AML-193 (cell line): ENCODE results near the gene CABLES1.
"Not testable (repeated sequence)": the region's sequence is repeated elsewhere in the genome, so short reads cannot be mapped to it uniquely, and the experiment has no call there.

ENCODE experiments used
- DNase-seq, 2 experiments: peaks; one replicate each; lab custom pipeline; 2025; lab: John Stamatoyannopoulos, UW

The CABLES1 gene

DNA sequence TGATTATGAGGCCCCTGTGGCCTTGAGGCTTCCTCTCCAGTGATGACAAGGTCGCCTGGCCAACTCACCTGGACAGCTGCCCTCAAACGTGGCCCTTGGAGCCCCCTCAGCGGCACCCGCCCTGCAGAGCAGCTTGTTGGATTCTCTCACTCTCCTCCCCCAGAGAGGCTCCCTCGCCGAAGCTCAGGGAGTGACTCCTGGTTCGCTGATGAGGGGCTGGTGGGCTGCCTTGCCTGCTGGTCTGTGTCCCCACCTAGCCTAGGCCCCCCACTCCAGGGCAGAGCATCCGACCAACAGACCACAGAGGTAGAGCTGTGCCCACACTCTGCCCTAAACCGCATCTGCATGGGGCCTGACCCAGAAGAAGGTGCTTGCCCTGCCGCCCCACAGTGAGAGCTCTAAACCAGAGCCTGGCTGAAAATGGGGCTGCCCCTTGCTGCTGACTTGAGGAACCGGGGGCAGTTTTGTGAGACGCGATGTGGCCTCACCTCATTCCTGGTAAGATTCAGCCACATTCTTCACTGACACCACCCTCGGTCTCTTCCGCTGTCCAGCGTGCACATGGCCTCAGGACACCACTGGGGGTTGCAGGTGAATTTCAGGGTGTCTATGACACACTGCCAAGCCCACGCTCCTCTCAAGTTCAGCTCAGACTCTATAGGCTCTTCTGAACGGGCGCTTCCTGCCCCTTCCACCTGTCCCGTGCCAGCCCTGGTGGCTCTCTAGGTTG, 131.6 kb downstream of the CABLES1 start:
- no peak for DNase-seq

DNA sequence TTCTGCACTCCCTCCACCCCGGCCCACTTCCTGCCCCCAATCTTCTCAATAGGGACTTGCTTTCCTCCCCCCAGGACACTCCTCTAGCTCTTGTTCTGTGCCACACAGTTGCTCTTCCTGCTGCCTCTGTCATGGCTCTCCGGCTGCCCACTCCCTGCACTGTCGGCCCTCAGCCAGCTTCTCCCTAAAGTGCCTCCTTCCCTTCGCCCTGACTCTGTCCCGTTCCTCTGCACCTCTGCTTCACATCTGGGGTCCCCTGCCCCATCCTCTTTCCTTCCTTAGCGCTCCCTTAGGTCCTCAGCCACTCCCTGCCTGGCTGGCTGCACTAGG, 132.1 kb downstream of the CABLES1 start:
- DNase-seq = no peak

DNA sequence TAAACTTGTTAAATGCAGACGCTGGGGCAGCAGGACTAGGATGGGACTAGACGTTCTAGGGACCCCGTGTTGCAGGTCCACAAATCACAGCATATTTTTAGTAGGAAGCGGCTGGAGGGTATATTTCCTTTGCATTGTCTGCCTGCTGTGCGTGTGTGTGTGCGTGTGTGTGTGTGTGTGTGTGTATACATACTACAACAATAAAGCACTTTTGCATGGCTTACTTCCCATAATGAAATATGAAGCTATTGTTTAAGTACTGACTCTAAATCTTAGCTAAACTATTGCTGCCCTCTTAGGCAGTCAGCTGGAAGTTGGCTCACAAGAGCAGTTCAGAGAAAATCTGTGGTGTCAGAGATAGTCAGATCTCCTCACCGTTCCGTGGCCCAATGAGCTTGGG, 133.4 kb downstream of the CABLES1 start:
- no peak for DNase-seq

DNA sequence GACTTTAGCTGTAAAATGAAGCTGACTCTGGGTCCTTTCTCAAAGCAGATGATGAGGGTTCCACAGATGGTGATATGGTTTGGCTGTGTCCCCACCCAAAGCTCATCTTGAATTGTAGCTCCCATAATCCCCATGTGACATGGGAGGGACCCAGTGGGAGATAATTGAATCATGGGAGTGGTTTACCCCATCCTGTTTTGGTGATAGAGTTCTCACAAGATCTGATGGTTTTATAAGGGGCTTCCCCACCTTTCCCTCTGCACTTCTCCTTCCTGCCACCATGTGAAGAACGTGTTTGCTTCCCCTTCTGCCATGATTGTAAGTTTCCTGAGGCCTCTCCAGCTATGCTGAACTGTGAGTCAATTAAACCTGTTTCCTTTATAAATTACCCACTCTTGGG, 133.8 kb downstream of the CABLES1 start:
- DNase-seq = not testable (repeated sequence)

DNA sequence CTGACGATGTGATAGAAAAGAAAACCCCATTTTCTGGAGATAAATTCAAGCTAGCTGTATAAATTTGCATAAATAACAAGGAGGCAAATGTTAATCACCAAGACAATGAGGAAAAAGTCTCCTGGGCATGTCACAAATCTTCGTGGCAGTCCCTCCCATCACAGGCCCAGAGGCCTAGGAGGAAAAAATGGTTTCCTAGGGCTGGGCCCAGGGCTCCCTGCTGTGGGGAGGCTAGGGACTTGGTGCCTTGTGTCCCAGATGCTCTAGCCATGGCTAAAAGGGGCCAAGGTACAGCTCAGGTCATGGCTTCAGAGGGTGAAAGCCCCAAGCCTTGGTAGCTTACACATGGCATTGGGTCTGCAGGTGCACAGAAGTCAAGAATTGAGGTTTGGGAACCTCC, 134.6 kb downstream of the CABLES1 start:
- DNase-seq = no peak

DNA sequence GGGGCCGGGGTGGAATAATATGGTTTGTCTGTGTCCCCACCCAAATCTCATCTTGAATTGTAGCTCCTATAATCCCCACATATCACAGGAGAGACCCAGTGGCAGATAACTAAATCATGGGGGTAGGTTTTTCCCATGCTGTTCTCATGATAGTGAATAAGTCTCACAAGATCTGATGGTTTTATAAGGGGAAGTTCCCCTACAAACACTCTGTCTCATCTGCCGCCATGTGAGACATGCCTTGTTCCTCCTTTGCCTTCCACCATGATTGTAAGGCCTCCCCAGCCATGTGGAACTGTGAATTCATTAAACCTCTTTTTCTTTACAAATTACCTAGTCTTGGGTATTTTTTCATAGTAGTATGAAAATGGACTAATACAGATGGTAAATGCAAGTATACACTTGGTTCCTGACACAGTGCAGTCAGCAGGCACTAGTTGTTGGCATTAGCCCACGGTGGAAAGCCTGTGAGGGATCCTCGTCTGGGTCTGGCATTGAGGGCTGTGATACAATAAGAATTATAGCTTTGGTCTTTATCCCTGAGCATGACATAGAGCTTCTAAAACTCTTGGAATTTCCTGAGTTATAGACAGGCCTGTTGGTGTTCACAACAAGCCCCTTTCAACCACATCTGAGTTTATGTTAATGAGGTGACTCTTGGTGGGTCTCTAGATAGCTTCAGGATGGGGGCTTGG, 135.8 kb downstream of the CABLES1 start:
- no peak for DNase-seq

DNA sequence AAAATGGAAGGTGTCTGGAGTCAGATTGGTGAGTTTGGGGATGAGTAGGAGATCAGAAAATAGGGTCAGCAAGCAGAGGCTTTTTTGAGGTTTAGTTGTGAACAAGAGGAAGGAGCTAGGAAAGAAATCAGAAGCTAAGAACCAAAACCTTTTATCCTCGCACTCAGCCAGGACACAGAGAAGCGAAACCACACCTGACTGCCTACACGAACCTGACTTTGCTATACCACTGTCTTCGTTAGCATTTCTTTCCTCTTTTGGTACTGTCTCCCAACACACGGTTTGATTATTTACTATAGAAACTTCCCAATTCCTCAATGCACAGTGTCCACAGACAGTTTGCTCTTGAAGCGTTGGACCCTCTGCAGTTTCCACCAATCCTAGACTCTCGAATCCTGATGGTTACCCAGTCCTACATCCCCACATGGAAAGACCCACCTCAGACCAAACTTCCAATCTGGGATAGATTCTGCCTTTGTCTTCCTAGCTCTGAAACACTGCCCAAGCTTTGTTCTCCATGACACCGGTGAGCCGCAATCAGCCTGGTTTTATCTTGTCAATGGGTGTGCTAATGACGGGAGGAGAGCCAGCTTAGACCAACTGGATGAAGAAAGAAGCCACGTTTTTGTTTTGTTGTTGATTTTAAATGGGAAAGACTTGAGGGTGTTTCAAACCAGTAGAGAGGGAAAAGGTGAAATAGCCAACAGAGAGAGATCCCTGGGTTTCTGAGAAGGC, 137.4 kb downstream of the CABLES1 start:
- DNase-seq = no peak

DNA sequence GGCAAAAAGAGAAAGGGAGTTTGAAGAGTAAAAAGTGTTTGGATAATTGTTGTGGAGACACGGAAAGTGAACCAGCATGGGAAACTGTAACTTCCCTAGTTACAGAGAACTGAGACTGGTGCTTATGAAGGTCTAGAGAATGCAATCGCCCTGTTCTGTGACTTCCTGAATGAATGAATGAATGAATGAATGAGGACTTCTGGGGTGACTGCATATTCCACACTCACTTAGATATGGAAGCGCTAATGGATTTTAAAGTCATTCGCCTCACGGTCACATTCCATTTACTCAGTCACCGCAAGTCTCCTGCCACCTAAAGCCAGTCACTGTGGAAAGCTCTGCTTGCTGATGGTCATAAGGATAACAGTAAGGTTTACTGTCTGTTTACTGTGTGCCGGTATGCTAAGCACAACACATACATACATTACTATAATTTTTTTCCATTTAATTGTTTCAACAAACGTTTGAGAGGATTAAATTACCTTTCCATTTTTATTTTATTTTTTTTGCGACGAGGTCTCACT, 138.2 kb downstream of the CABLES1 start:
- DNase-seq = no peak

DNA sequence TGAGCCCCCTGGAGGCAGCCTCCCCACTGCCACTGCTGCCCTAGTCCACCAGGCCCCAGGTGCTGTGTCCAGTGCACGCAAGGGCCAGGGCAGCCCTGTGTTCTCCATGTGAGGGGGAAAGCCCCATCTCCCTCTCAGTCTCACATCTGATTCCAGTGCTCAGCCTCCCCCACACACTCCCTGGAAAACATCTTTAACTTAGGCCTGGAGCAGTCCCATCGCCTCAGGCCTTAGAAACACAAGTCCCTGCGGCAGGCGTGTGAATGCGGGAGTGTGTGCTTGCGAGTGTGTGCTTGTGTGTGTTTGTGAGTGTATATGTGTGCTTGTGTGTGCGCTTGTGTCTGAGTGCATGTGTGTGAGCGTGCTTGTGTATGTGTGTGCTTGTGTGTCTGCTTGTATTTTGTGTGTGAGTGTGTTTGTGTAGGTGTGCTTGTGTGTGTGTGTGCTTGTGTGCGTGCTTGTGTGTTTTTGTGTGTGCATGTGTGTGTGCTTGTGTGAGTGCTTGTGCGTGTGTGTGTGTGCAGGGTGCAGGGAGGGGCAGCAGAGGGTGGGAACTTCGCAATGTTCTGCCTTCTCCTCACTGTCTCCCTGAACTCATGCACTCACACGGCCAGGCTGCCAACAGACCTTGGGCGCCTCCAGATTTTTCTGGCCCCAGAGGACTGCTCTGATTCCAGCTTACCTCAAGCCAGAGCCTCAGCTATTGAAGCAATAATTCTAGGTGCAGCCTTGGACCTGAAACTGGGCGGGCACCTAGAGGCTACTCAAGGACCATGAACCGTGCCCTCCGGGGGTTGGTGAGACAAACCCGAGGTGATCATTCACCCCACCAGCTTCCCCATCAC, 139.6 kb downstream of the CABLES1 start:
- DNase-seq = no peak

DNA sequence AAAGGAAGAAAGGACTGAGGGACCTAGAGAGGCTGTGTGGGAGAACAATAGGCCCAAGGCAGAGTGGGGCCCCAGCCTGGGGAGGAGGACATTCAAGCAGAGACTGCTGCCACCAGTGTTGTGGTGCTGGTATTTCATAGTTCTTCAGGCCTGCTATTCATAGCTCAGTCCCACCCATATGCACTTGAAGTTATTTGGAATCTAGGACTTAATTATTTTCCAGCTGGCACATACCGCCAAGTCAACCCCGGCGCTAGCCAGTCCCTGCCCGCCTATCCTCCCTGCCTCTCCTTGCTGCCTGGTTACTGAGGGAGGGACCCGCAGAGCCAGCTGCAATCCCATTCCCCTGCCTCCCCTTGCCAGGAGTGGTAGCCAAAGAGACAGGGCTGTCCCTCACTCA, 141.2 kb downstream of the CABLES1 start:
- DNase-seq = no peak

DNA sequence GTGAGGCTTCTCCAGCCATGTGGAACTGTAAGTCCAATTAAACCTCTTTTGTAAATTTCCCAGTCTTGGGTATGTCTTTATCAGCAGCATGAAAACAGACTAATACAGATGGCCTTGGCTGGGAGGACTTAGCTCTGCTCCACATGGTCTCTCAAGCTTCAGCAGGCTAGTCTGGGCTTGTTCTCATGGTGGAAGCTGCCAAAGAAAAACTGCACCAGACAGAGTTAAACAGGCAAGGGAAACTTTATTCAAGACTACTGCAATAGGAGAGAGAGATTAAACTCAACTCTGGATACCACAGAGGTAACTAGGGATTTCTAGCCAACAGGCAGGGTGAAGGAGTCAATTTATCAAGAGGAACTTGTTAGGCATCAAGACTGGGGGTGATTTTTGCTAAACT, 142.1 kb downstream of the CABLES1 start:
- no peak for DNase-seq

DNA sequence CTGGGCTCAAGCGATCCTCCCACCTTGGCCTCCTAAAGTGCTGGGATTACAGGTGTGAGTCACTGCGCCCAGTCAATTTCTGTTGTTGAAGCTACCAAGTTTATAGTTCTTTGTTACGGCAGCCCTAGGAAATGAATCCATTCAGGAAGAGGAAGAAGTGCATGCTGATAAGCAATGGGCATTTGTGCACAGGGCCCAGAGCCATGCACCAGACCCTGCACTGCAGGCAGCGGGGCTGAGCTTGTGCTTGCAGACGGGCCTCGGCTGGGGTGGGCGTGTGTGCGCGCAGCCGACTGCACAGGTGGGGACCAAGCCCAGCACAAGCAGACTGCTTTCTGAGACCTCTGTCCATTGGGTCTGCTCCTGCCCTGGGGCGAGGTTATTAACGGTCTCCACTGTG, 144.6 kb downstream of the CABLES1 start:
- DNase-seq = no peak

DNA sequence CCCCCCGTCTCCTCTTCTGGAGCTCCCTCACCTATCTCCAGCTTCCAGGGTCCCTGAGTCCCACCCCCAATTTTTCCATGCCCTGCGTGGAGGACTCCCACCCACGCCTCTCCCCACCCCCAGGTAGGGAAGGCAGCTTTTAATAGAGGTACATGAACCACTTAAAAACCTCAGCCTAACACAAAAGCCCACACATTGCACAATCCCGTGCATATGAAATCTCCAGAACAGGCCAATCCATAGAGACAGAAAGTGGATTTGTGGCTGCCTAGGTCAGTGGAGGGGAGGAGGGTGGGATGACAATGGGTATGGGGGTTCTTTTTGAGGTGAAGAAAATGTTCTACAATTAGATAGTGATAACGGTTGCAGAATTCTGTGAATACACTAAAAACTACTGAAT, 145.6 kb downstream of the CABLES1 start:
- no peak for DNase-seq

DNA sequence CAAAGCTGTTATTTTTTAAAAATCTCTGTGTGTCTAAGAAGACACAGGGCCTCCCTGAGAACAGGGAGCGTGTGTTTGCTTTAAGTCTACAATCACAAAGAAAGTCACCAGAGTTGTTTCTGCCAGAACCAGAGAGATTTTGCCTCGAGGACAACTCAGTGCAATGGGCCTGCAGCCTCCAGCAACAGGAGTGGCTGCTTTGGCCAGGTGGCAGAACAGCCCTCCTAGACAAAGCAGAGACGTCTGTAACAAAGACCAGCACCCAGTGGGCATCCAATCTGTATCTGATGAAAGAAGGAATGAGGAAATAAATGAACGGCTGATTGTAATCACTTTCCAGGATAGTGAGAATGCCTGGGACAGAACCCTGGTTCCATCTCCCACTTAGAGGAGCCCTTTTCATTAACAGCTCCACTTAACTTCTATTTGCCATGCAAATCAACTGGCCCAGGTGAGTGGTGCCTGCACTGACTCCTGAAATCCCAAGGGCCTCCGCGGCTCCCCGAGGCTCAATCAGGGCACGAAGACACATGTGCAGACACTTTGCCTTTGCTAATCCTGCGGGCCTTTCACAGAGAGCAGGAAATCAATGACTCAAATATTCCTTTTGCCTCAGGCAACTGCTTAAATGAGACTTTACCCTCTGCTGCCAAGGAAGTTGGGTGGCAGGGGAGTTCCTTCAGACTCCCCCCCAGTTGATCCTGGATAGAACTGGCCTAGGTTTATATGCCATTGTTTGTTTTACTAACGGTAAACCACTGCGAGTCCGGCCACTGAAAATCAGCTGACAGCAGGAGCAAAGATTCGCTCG, 146.5 kb downstream of the CABLES1 start:
- DNase-seq = no peak

DNA sequence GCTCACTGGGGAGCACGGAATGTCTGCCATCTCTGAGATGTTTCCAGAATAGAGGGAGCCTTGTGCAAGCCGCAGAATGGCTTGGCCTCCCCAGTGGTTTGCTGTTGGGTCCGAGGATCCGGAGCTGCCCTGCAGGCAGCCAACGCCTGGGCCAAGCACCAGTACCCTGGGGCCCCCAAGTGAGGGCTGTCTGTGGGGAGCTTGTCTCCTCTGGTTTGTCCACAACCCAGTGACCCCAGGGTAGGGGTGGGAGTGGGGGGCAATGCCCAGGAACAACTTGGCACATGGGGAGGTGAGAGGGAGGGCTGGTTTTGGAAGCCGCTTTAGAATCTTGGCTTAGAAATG, 147.1 kb downstream of the CABLES1 start:
- no peak for DNase-seq

DNA sequence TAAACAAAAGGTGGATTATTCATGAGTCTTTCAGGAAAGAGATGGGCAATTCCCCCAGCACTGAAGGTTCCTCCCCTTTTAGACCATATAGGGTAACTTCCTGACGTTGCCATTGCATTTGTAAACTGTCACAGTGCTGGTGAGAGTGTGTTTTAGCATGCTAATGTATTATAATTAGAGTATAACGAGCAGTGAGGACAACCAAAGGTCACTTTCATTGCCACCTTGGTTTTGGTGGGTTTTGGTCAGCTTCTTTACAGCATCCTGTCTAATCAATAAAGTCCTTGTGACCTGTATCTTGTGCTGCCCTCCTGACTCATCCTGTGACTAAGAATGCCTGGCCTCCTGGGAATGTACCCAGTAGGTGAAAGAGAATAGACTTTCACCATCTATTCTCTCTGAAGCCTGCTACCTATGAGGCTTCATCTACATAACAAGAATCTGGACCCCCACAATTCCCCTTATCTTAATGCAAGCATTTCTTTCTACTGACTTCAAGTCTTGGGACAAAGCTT, 148.7 kb downstream of the CABLES1 start:
- no peak for DNase-seq

DNA sequence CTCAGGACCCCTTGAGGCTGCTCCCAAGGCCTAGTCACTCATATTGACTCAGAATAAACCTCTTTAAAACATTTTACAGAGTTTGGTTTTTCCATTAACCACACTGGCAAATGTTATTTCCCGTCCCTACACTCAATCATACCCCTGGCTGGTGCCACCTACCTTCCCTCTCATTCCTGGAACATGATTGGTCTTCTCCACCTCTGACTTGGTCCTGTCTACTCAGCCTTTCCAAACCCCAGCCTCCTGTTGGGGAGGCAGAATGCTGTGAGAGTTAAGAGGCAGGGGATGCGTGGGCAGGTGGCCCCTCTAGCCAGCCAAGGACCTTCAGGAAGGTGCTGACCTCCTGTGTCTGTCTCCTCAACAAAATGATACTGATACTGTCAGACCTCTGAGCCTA, 149.3 kb downstream of the CABLES1 start:
- no peak for DNase-seq

DNA sequence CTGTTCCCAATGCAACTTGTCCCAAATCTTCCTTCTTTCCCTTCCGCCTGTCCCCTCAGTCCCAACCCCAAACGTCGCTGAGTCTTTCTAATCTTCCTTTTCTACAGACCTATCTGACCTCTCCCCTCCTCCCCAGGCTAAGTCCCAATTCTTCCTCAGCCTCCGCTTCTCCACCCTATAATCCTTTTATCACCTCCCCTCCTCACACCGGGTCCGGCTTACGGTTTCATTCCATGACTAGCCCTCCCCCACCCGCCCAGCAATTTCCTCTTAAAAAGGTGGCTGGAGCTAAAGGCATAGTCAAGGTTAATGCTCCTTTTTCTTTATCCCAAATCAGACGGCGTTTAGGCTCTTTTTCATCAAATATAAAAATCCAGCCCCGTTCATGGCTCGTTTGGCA, 150.3 kb downstream of the CABLES1 start:
- DNase-seq = not testable (repeated sequence)

DNA sequence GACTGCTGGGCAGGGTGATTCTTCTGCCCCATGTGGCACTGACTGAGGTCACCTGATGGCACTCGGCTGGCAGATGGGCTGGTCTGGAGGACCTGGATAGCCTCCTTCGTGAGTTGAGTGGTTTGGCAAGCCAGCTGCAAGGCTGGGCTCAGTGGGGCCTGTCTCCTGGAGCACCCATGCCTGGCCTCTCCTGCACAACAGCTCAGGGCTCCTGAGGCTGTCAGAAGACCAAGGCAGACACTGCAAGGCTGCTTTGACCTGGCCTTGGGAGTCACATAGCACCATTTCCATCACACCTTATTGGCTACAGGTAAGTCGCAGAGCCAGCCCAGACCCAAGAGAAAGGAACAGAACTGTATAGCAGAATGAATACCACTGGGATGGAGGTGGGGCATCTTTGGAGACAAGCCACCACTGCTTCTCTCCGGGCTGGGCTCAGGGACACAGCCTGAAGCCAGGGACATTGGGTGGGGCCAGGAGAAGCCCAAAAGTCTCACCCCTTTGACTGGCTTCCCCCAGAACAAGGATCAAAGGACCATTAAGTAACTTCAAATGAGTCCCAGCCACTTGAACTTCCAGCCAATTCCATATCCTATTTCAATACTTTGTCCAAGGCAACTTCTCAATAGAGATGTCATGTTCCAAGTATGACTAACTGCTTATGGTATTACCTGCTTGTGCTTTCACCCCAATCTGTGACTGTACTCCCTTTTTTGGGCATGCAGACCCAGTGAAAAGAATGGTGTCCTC, 156.3 kb downstream of the CABLES1 start:
- DNase-seq = no peak

DNA sequence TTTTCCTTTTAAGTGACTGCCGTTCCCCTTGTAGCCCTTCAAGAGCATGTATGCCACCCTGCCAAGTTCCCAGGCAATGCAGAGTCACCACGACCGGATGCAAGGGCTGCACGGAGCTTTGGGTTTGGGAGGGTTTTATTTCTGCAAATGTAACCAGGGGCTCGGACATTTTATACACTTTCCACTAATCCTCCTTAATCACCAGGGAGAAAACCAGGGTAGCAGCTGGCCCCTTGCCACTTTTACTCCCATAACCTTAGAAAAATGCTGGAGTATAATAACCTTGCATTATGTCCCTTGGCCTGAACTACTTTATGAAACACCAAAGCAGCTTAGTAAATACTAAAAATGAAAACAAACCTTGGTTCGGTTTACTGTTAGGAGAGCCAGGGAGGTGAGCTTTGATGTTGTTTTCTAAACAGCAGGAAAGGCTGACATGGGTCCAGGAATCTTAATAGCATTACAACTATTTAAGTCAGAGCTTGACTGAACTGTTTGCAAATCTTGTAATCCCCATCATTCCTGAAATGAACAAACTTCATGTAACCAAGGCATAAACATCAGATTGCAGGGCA, 165.0 kb downstream of the CABLES1 start:
- DNase-seq = no peak
